Fibroblast of upper back skin (primary cell): ENCODE data around the gene ZNF609.

Experiments
- DNase-seq: peaks from one replicate; pipeline ENCODE4 v3.0.0-alpha.2; 2013

ZNF609 gene, protein sequence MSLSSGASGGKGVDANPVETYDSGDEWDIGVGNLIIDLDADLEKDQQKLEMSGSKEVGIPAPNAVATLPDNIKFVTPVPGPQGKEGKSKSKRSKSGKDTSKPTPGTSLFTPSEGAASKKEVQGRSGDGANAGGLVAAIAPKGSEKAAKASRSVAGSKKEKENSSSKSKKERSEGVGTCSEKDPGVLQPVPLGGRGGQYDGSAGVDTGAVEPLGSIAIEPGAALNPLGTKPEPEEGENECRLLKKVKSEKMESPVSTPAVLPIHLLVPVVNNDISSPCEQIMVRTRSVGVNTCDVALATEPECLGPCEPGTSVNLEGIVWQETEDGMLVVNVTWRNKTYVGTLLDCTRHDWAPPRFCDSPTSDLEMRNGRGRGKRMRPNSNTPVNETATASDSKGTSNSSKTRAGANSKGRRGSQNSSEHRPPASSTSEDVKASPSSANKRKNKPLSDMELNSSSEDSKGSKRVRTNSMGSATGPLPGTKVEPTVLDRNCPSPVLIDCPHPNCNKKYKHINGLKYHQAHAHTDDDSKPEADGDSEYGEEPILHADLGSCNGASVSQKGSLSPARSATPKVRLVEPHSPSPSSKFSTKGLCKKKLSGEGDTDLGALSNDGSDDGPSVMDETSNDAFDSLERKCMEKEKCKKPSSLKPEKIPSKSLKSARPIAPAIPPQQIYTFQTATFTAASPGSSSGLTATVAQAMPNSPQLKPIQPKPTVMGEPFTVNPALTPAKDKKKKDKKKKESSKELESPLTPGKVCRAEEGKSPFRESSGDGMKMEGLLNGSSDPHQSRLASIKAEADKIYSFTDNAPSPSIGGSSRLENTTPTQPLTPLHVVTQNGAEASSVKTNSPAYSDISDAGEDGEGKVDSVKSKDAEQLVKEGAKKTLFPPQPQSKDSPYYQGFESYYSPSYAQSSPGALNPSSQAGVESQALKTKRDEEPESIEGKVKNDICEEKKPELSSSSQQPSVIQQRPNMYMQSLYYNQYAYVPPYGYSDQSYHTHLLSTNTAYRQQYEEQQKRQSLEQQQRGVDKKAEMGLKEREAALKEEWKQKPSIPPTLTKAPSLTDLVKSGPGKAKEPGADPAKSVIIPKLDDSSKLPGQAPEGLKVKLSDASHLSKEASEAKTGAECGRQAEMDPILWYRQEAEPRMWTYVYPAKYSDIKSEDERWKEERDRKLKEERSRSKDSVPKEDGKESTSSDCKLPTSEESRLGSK (N-terminal part only)

DNA sequence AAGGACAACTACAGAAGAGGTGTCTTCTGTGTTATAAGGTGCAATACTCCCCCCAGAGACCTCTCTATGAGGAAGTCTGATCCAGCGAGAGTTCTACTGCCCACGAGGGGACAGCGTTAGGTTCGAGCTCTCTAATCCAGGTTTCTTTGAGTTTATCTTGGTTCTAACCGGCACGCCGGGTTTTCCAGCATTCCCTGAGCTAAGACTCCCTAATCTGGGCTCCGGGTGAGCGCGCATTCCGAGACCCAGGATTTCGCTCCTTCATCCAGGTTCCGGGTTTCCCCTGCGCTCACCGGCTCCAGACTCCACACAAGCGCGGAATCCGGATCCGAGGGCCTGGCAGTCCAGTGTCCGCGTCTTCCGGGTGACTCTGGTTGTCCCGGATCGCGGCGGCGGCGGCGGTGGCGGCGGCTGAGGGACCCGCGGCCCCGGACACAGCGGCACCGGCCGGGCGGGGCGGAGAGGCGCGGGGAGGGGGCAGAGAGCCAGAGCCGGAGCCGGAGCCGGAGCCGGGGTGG lies at the start of gene ZNF609:
TSS of gene ZNF609 (plus strand) at position 373 of the 518 bp plus-strand sequence. CDS start 38,842 bp downstream, outside the sequence.
- DNase-seq: peak; percentile 94

DNA sequence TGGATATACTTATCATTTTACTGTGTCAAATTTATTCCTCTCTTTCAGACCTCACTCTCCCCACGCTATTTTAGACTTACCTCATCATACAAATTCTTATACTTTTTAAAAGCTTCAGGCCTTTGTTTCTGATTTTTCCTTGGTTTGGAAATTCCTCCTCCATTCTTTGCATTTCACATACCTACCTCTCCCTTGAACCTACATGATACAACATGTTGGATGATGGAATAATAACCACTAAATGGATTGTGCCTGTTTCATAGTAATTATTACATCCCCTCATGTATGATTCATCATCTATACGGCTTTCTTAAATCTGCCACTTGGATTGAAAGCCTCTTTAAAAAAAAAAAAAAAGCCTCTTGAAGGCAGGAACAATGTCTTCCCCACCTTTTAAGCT lies 48.2 kb upstream of the ZNF609 start:
- no peak for DNase-seq

DNA sequence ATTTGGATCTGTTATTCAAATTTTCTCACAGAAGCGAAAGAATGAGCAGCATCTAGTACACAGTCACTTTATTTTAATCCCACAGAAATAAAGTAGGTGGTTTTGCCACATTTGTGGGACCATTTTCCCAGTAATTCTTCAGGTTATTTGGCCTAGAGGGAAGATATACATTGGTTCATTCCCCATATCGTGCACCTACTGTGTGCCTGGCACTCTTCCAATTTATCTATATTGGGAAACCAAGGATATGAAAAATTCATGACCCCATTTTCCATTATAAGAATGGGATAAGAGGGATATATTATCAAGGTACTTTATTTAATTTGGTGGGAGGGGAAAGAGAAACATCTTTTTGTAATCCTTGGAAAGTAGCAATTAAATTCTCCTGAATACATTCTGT lies 37.7 kb upstream of the ZNF609 start:
- no peak for DNase-seq

DNA sequence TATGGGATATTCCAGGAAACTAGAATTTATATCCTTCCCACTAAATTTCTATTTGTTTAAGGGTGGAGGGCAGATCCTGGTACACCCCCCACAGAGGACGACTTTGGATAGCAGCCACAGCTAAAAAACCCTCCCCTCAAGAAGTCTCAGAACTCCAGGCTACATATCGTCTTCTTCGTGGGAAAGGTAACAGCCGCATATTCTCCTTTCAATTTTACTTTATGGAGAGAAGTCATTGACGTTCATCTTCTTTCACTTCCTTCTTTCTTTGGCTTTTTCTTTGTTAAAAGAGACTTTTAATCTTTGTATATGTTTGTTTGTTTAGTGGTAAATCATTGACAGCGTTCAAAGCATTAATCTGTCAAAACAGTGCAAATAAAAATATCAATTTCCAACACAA lies 36.4 kb upstream of the ZNF609 start:
- DNase-seq: no peak

DNA sequence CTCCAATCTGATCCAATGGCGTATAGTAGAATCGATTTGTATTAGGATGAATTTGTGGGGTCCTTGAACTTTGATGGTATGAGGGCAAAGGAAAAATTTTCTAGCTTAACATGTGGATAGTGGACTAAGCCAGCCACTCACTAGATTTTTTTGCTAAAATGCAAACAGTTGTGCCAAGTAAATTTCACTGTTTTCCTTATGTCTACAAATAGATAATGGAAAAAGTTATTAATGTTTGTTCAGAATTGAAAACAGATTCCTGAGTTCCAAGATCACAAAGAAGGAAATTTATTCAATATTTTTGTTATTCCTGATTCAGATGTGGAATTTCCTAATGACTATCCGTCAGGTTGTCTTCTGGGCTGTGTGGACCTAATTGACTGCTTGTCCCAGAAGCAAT lies 35.2 kb upstream of the ZNF609 start:
- no peak for DNase-seq

DNA sequence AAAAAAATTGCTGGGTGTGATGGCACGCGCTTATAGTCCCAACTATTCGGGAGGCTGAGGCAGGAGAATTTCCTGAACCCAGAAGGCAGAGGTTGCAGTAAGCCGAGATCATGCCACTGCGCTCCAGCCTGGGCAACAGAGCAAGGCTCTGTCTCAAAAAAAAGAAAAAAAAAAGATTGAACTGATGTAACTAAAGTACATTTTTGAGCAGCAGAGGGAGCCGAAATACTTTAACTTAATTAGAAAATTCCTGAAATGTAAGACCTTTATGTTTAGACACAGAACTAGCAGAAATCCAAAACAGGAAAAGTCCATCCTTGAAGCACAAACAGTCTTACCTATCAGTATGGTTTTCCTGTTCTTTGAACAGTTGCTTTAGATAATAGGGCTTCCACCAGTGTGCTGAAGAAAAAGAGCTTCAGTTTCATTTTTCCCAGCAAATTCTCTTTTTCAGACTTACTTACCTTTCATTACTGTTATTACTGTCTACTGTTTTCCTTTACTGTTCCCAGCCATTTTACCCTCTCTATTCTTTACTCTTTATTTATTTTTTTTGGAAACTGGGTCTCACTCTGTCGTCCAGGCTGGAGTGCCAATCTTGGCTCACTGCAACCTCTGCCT lies 33.4 kb upstream of the ZNF609 start:
- peak; percentile 54 for DNase-seq

DNA sequence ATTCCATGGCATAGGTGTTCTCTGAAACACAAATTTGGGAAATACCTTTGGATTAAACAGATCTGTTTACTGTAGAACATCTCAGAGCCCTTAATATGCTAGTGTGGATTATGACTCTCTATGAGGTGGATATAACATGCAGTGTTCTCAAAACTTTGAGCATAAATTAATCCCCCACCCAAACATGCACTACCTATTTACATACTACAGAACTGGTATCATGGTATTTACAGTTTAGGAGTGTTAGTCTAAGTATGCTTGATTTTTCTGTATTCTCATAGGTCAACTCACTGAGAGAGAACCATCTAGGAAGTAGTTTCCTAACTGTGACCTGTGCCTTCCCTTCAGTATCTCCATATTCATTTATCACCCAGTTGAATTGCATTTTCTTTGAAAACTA lies 30.9 kb upstream of the ZNF609 start:
- no peak for DNase-seq

DNA sequence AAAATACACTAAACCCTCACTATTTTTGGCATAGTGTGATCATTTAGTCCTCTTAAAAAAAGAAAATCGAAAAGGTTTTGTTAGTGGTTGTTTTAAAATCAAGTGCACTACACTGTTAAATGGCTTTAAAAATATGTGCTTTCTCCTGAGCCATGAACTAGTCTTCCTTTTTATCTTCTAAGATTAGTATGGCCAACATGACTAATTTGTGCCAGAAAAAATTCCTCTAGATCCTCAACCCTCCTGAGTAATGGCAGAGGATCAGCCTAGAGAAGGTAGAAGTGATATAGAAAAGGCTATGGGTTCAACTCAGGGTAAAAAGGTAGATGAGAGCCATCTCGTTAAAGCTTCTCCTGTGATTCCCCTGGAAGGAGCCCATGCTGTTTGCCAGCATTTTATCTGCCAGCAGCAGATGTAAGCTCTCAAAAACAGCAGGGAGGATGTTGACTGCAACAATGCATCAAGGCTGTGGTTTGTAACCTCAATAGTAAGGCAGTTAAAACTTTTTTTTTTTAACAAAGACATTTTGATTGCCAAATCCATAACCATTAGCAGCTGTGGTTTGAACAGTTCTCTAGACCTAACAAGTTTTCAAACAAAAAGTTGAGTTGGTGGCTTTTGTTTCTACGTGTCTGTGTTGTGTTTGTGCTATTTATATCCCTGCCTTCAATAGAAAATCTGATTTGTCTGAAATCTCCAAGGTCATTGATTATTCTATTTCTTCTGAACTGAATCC lies 30.2 kb upstream of the ZNF609 start:
- DNase-seq: peak; percentile 96

DNA sequence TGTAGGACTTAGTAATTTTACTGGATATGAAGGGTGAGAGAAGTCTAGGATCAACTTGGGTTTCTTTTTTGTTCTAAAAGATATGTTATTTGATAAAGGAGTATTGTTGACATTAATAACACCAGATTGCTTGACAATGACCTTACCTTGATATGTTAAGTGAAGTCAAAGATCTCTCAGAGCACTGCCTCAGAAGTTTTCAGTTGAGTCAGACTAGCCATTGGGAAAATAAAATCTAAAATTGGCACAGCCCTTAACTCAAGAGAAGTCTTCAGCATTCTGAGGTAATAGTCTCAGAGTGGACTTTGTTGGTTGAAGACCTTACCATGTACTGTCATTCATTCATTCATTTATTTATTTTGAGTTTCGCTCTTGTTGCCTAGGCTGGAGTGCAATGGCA lies 22.4 kb upstream of the ZNF609 start:
- DNase-seq: no peak

DNA sequence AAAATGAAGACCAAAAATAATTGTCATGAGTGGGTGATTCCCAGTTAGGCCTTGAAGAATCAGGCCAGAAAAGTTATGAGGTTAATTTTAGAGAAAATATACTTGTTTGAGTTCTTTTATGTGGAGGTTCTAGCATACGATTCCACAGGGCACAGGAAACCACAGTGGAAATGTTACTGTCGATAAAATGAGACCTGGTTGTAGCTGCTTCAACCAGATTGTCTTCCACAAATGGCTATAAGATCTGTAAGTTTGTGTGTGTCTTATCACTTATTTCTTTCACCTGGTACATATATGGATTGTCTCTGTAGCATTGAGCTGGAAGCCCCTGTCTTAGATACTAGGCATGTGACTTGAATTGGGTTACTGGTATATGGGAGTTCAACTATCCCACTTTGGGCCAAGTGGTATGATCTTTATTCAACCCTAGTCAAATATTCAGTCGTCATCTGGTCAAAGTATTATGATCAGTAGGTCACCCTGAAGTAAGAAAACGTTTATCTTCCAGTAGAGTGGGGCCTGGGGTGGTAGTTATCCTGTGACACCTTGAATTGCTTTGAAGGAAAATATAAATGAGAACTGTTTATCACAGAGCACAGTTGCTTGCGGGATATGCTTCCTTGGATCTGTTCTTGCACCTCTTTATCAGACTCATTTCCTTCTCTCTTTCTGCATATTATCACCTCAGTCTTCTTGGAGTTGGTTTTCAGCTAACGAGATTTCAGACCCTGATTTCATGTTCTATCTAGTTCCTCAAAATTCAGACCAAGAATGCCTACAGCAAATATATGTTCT lies 21.5 kb upstream of the ZNF609 start:
- no peak for DNase-seq

DNA sequence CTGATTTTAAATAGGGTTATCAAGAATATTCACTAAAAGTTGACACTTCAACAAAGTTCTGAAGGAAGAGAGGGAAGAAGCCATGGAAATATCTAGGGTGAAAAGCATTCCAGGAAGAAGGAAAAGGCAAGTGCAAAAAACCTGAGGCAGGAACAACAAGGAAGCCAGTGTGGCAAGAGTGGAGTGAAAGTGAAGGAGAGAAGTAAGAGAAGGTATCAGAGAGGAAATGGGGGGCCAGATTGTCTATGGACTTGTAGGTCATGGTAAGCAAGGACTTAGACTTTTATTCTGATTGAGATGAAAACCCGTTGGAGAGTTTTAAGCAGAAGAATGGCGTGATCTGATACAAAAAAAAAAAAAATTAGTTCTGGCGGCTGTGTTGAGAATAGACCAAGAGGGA lies 18.5 kb upstream of the ZNF609 start:
- no peak for DNase-seq

DNA sequence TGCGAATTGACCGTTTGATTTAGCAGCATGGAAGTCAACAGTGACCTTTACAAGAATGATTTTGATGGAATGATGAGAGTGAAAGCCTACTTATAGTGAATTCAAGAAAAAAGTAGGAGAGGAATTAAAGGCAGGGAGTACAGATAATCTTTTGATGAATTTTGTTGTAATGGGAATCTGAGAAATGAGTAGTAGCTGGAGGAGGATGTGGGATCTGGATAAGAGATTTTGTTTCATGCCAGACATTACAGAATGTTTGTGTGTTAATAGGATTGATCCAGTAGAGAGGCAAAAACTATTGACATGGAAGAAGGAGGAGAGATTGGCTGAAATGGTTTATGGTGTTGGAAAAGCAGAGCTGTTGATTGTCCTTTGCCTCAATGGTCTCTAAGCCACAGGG lies 17.4 kb upstream of the ZNF609 start:
- peak; percentile 13 for DNase-seq

DNA sequence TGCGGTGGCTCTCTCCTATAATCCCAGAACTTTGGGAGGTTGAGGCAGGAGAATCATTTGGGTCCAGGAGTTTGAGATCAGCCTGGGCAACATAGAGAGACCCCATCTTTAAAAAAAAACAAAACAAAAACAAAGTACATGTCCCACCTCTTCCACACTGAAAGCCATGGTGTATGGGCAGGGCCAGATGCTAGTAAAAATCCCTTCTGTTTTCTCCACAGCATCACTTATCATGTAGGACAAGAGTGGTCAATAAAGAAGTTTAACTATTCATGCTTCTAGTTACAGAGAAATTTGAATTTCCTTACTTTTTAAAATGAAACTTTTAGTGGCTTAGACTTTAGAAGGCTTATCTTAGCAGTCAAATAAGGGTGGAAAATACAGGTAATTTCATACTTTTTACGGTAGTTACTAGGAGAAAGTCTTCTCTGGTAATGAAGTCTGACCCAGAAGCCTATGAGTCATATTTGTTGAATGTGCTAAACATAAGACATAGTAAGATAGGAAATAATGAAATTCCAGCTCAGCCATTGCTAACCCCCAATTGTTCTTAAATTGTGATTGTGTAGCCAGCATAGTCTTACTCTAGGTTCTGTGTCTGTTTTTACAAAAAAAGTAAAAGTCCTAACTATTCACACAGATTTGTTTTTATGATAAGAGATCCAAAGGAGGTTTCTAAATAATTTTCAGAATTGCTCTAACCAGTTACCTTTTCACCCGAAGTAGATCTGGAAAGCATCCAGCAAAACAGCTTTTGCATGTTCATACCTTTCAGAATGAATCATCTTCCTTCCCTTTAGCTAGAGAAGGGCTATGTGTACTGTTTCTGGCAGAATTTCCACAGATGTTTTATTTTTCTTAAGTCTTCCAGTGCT lies 16.4 kb upstream of the ZNF609 start:
- peak; percentile 92 for DNase-seq

DNA sequence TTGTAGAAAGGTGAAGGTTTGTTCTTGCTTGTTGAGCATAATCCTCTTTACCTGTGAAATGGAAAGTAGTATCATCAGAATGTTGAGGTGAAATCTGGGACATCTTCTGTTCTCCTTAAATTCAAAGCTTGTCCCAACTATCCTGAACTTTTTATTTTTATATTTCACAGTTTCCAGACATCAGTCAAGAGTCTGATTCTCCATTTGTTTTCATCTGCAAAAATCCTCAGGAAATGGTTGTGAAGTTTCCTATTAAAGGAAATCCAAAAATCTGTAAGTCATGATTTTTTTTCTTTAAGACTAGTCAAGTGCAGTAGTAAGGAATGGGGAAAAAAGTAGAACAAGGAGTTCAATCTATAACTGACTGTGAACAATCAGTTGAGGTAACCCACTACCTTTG lies 15.5 kb upstream of the ZNF609 start:
- no peak for DNase-seq

DNA sequence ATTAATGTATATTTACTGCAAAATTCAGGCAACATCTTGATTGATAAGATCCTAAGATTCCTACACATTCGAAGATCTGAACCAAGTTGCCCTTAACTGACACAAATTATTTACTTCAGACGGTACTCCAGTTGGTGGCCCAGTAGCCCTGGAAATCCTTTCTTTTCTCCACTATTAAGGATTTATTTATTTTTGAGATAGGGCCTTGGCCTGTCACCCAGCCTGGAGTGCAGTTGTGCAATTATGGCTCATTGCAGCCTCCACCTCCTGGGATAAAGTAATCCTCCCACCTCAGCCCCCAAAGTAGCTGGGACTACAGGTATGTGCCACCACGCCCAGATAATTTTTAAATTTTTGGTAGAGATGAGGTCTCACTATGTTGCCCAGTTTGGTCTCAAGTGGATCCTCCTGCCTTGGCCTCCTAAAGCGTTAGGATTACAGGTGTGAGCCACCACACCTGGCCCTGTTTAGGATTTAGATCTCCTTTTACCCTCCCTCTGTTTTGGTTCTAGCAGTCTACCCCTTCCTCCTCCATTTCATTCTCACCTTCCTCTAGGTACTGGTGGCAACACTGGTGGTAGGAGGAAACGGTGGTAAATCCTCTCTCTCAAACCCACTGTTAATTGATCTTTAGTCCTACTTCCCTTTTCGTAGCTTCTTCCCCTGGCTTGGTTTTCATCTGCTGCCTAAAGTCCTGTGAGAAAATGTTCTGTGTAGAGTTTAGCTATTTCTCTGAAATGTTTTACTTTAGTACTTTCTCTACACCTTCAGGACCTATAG lies 12.7 kb upstream of the ZNF609 start:
- no peak for DNase-seq

DNA sequence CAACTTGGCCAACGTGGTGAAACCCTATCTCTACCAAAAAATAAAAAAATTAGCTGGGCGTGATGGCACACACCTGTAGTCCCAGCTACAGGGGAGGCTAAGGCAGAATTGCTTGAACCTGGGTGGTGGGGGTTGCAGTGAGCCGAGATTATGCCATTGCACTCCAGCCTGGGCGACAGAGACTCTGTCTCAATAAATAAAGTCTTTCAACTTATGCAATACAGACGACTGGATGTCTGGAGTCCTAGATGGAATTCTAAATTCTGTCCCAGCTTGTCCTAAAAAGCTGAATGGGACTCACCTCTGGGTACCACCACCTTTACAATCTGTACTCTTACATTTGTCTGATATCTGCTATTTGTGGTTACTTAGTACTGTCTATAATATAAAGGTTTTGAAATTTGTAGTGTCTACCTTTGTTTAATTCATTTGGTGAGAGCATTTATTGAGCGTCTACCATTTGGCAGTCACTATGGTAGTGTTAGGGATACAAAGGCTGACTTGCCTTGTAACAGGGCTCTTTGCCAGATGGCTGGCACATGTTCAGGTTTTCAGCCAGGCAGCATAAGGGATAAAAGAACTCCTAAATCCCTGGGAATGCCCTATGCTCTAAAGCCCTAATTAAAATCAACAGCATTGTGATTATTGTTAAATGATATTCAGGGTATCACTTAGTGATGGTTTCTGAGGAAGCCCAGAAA lies 7.2 kb upstream of the ZNF609 start:
- no peak for DNase-seq

DNA sequence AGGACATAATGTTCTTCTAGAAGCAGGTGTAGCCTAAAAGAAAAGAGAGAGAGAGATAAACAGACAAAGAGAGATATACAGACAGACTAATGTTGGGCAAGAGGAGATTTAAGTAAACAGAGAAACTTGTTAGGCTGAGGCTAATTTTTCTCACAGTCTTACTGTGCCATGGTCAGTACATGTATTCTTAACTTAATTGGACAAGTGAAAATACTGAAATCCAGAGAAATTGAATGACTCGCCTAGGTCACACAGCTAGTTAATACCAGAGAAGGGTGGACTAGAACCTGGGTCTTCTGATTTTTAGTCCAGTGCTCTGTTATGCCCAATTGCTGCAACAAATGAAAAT lies 6.7 kb upstream of the ZNF609 start:
- no peak for DNase-seq

DNA sequence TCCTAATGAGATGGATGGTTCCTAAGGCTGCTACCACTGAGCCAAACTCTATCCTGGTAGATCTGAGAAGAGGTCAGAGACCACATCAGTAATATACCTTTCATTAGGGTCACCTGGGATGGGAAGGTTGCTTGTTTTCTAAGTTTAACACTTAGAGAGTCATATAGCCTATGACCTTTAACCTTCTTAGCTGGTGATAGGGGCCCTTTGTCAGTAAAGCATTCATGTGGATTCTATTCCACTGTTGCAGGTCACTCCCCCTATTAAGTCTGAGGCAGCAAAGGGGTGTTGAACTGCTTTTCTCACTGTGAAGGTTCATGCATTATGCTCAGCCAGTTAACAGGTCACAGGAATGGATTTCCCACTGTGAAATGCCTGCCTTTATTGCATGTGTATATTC lies 6.1 kb upstream of the ZNF609 start:
- no peak for DNase-seq

DNA sequence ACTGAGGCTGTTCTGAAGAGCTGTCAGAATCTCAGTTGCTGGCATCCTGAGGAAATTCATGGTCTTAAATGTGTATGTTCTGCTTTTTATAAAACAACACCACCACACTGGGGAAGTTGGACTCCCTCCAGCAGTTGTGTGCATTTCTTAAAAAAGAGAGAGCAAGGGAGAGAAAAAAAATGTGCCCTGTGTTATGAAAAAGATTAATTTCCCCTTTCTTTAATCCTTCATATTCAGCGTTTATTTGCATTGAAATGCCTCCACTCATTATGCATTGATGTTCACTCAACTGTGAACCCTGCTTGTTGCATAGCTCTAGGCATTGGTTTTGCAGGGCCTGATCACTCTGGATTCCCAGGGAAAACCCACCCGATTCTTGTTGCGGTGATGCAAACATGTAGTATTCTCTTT lies 4.4 kb upstream of the ZNF609 start:
- DNase-seq: no peak
